Adrenal gland (tissue), 12 donors: ENCODE results near the gene CSPG4. TPM values are rescaled to one million over a fixed set of nuclear protein-coding genes. Genes with fewer than 3 reads are reported as not detected.
A peak's percentile ranks its signal among the peaks of the same experiment; 100 is the strongest.

Experiments used
- DNase-seq, 7 donors: peaks; one replicate each; pipeline ENCODE4 v3.0.0-alpha.2; 2019 to 2020
- H3K27ac ChIP-seq, 5 donors: fragments of 200-600 bp; sonication (generic) in 4 of 5; 1 replicate in 3 of 5; 2 replicates in 2 of 5; pipeline versions ENCODE4 v1.5.1 to v1.8.0; 2016 to 2020; ENCODE audit warnings: mild to moderate bottlenecking in 1 of 5
- H3K27me3 ChIP-seq: fragments of 200-600 bp; 2 replicates; pipeline ENCODE4 v1.8.0; 2021
- H3K36me3 ChIP-seq, 2 donors: fragments of 200-600 bp; replicated peaks in 1 of 2; 1 replicate in 1 of 2; 2 replicates in 1 of 2; pipeline versions ENCODE4 v1.5.1 to v1.8.0; 2018 to 2022
- H3K4me1 ChIP-seq, 2 donors: fragments of 200-600 bp; replicated peaks in 1 of 2; 1 replicate in 1 of 2; 2 replicates in 1 of 2; pipeline versions ENCODE4 v1.5.1 to v1.8.0; 2018 to 2021
- H3K4me3 ChIP-seq, 4 donors: fragments of 200-600 bp; sonication (generic) in 3 of 4; one replicate each; pipeline ENCODE4 v1.5.1; 2016 to 2018
- H3K9me3 ChIP-seq, 3 donors: fragments of 200-600 bp; sonication (generic) in 1 of 3; replicated peaks in 1 of 3; 1 replicate in 2 of 3; 2 replicates in 1 of 3; pipeline versions ENCODE4 v1.5.1 to v1.8.0; 2016 to 2021
- CTCF ChIP-seq, 6 experiments: fragments of 450-650 bp in 4 of 6; fragments of 200-600 bp in 2 of 6; sonication (generic) in 1 of 6; IDR thresholded peaks; 1 replicate in 5 of 6; 2 replicates in 1 of 6; pipeline versions ENCODE4 v1.5.1 to v1.8.0; 2016 to 2021; ENCODE audit warnings: antibody characterized with exemption in 6 of 6, mild to moderate bottlenecking in 2 of 6, moderate library complexity in 1 of 6
- POLR2A ChIP-seq, 2 donors: fragments of 450-650 bp; IDR thresholded peaks; one replicate each; pipeline ENCODE4 v1.6.1; 2017; ENCODE audit warnings: antibody characterized with exemption in 2 of 2, mild to moderate bottlenecking in 2 of 2, moderate library complexity in 1 of 2
- WGBS, 4 donors: extraction: QIAGEN DNeasy Blood & Tissue Kit in 2 of 4; methylation state at CpG; one replicate each; pipeline versions ENCODE4 v1.1.5 to v1.1.7; 2013 to 2017; 5-methylcytosine and 5-hydroxymethylcytosine counted together
- intact Hi-C, 2 donors: fragments of 100-400 bp; cut with DNase I; formaldehyde crosslinking; loops; one replicate each; pipeline versions ENCODE4 v1.14.1 to v1.15.0; 2022 to 2023
- polyA plus RNA-seq, 3 donors: library from polyadenylated mRNA; stranded (reverse); fragments of 200-250 nt in 2 of 3; fragments of 350-450 nt in 1 of 3; fragmentation: Illumina TruSeq in 1 of 3; extraction: RNeasy Lipid Tissue Mini Kit (QIAGEN cat#74804) in 1 of 3; gene quantifications; one replicate each; pipeline ENCODE4 v1.2.3, GENCODE V29; 2013 to 2014
- total RNA-seq, 9 donors: library from RNA; depleted of rRNA in 4 of 9; stranded (reverse); fragments of >200 nt in 4 of 9; fragments of 120-200 nt in 1 of 9; fragmentation: NEBNext Ultra II Directional in 1 of 9; extraction: Animal tissue kit (Norgen Biotek cat#: 25700) in 1 of 9; gene quantifications; one replicate each; pipeline versions ENCODE4 v1.1.0 to v1.2.4, GENCODE V29; 2013 to 2023
- donor health status: healthy with polysubstance abuse.
- donor health status: Bipolar disorder and iron deficiency.
- donor health status: DM: yes; HTN: yes; CAD: no.
- donor health status: DM: no; HTN: no; CAD: no.
- donor health status: DM: no; HTN: no; CAD: no.
- donor health status: DM: yes; HTN: yes; CAD: no.

The CSPG4 gene
- total and polyA plus RNA-seq, 12 donors = 0.55 to 6.6 (median 2.8) TPM

- intact Hi-C loops = no loop called here
- no peak for DNase-seq
- no peak overlapping the region for H3K27ac ChIP-seq
- peaks cover 0 to 18% of the 10 kb centered on the region in 2 donors for H3K36me3 ChIP-seq
- 85 to 96% (median 95%) methylated on average over 5 of the region's 5 CpGs for WGBS, 4 donors
- H3K4me1 ChIP-seq = peaks cover 13 to 50% of the 10 kb centered on the region in 2 donors
- TF ChIP-seq POLR2A (IDR thresholded peaks at IDR 0.05) (no peak), CTCF (IDR thresholded peaks at IDR 0.05) (no peak)
- H3K9me3 ChIP-seq = no peaks in the 10 kb centered on the region
- H3K27me3 ChIP-seq = no peaks in the 10 kb centered on the region
- H3K4me3 ChIP-seq = no peak overlapping the region
Observed at GRCh38 chr15:75656331-75656730, 56.3 kb downstream of the CSPG4 start.

GRCh38 chr15:75655931-75656330 lies 56.7 kb downstream of the CSPG4 start:
- TF ChIP-seq CTCF (IDR thresholded peaks at IDR 0.05) = no peak
- TF ChIP-seq POLR2A (IDR thresholded peaks at IDR 0.05) = no peak
- Histone ChIP-seq H3K4me1 (peaks cover 17 to 53% of the 10 kb centered on the region in 2 donors), H3K4me3 (no peak overlapping the region), H3K9me3 (no peaks in the 10 kb centered on the region), H3K36me3 (peaks cover 0 to 18% of the 10 kb centered on the region in 2 donors), H3K27ac (no peak overlapping the region), H3K27me3 (no peaks in the 10 kb centered on the region)
- no peak for DNase-seq
- intact Hi-C loops = no loop called here
- 72 to 81% (median 76%) methylated on average over 4 of the region's 4 CpGs for WGBS, 4 donors

- Histone ChIP-seq H3K27ac (no peak overlapping the region), H3K27me3 (no peaks in the 10 kb centered on the region), H3K4me1 (peaks cover 33 to 61% of the 10 kb centered on the region in 2 donors), H3K4me3 (no peak overlapping the region), H3K36me3 (peaks cover 0 to 18% of the 10 kb centered on the region in 2 donors), H3K9me3 (no peaks in the 10 kb centered on the region)
- TF ChIP-seq CTCF (IDR thresholded peaks at IDR 0.05) (no peak), POLR2A (IDR thresholded peaks at IDR 0.05) (no peak)
- DNase-seq = no peak
- WGBS, 4 donors = 72 to 93% (median 82%) methylated on average over 3 to 4 of the region's 4 CpGs
- intact Hi-C loops = no loop called here
Observed at GRCh38 chr15:75654201-75654907, 58.3 kb downstream of the CSPG4 start.

GRCh38 chr15:75653347-75653913 lies 59.2 kb downstream of the CSPG4 start:
- H3K27me3 ChIP-seq = no peaks in the 10 kb centered on the region
- peaks cover 0 to 14% of the 10 kb centered on the region in 2 donors for H3K36me3 ChIP-seq
- no peak for DNase-seq
- 72 to 87% (median 84%) methylated on average over 15 to 16 of the region's 16 CpGs for WGBS, 4 donors
- intact Hi-C loops = no loop called here
- H3K4me3 ChIP-seq = no peak overlapping the region
- TF ChIP-seq CTCF (IDR thresholded peaks at IDR 0.05) = no peak
- TF ChIP-seq POLR2A (IDR thresholded peaks at IDR 0.05) = no peak
- H3K4me1 ChIP-seq = peaks cover 39 to 69% of the 10 kb centered on the region in 2 donors
- no peaks in the 10 kb centered on the region for H3K9me3 ChIP-seq
- peak overlapping the region in 1 of 5 donors; percentile 3 for H3K27ac ChIP-seq
